Mucosa of descending colon (tissue), 3 donors: ENCODE measurements around the gene SPSB4. TPM values are rescaled to one million over a fixed set of nuclear protein-coding genes. Genes with fewer than 3 reads are reported as not detected.

Experiments
- ATAC-seq: fragments of 200-7000 bp; cut with Tn5 transposase; one replicate; pipeline ENCODE4 v1.9.1; 2020; ENCODE audit warnings: mild to moderate bottlenecking, moderate library complexity
- DNase-seq, 3 donors: peaks; one replicate each; pipeline ENCODE4 v3.0.0-alpha.2; 2020
- H3K36me3 ChIP-seq: fragments of 200-600 bp; one replicate; pipeline ENCODE4 v1.8.0; 2021; ENCODE audit warnings: low read depth, mild to moderate bottlenecking
- H3K4me1 ChIP-seq: fragments of 200-600 bp; one replicate; pipeline ENCODE4 v1.8.0; 2021; ENCODE audit warnings: low read depth, mild to moderate bottlenecking
- H3K4me3 ChIP-seq: fragments of 200-600 bp; one replicate; pipeline ENCODE4 v1.8.0; 2021; ENCODE audit warnings: mild to moderate bottlenecking
- H3K9me3 ChIP-seq: fragments of 200-600 bp; one replicate; pipeline ENCODE4 v1.8.0; 2021; ENCODE audit warnings: mild to moderate bottlenecking
- CTCF ChIP-seq: fragments of 200-600 bp; IDR thresholded peaks from one replicate; pipeline ENCODE4 v1.8.0; 2022; ENCODE audit warnings: antibody characterized with exemption, mild to moderate bottlenecking
- intact Hi-C, 2 donors: fragments of 100-400 bp; cut with DNase I in 1 of 2; cut with micrococcal nuclease in 1 of 2; formaldehyde crosslinking; loops; one replicate each; pipeline versions ENCODE4 v1.11.0 to v1.11.1; 2022; cut with DNase I, micrococcal nuclease
- total RNA-seq, 3 donors: library from RNA; stranded (reverse); fragmentation: NEBNext Ultra II Directional in 2 of 3; extraction: Animal tissue kit (Norgen Biotek cat#: 25700) in 2 of 3; gene quantifications; one replicate each; pipeline versions ENCODE4 v1.2.1 to v1.2.4, GENCODE V29; 2021 to 2023
- donor health status: DM: no; HTN: no; CAD: no; lungs with moderate emphysema.
- donor health status: DM: no; HTN: no; CAD: no.
- donor health status: DM: no; HTN: yes; CAD: no.

The SPSB4 gene
- total RNA-seq, 3 donors from 2014 or later, result 0.10 to 0.85 (median 0.17) TPM

- DNase-seq (no peak), ATAC-seq (no peak)
- no peak for TF ChIP-seq CTCF
- no peaks in the 10 kb centered on the region for H3K4me1 ChIP-seq
- H3K36me3 ChIP-seq, result no peaks in the 10 kb centered on the region
- no peak overlapping the region for H3K4me3 ChIP-seq
- intact Hi-C loops, result no loop called here
- no peaks in the 10 kb centered on the region for H3K9me3 ChIP-seq
Observed at GRCh38 chr3:141083836-141084649, 32.9 kb downstream of the SPSB4 start.

- H3K36me3 ChIP-seq, result no peaks in the 10 kb centered on the region
- H3K4me1 ChIP-seq, result no peaks in the 10 kb centered on the region
- TF ChIP-seq CTCF, result no peak
- DNase-seq, result no peak
- H3K9me3 ChIP-seq, result no peaks in the 10 kb centered on the region
- intact Hi-C loops, result no loop called here
- no peak overlapping the region for H3K4me3 ChIP-seq
- ATAC-seq, result no peak
Observed at GRCh38 chr3:141085343-141086070, 34.4 kb downstream of the SPSB4 start.

GRCh38 chr3:141086188-141086587 is 35.0 kb downstream of the SPSB4 start:
- H3K9me3 ChIP-seq, result no peaks in the 10 kb centered on the region
- no peak for DNase-seq
- no peaks in the 10 kb centered on the region for H3K4me1 ChIP-seq
- no peaks in the 10 kb centered on the region for H3K36me3 ChIP-seq
- no peak for ATAC-seq
- intact Hi-C loops, result no loop called here
- no peak overlapping the region for H3K4me3 ChIP-seq
- no peak for TF ChIP-seq CTCF

GRCh38 chr3:141087076-141087777 is 36.1 kb downstream of the SPSB4 start:
- intact Hi-C loops, result no loop called here
- Histone ChIP-seq H3K4me1 (no peaks in the 10 kb centered on the region), H3K9me3 (no peaks in the 10 kb centered on the region), H3K4me3 (no peak overlapping the region), H3K36me3 (no peaks in the 10 kb centered on the region)
- no peak for TF ChIP-seq CTCF
- DNase-seq (no peak), ATAC-seq (no peak)

- intact Hi-C loops, result no loop called here
- no peak for TF ChIP-seq CTCF
- no peak for ATAC-seq
- H3K4me3 ChIP-seq, result no peak overlapping the region
- no peaks in the 10 kb centered on the region for H3K4me1 ChIP-seq
- DNase-seq, result no peak
- H3K9me3 ChIP-seq, result no peaks in the 10 kb centered on the region
- H3K36me3 ChIP-seq, result no peaks in the 10 kb centered on the region
Observed at GRCh38 chr3:141087778-141088130, 36.6 kb downstream of the SPSB4 start.
